GM23338 (cell line): Measurements from ENCODE around the gene EDA2R. TPM values are rescaled to one million over a fixed set of nuclear protein-coding genes. Genes with fewer than 3 reads are reported as not detected.

Source experiments
- ATAC-seq: fragments of 200-7000 bp; cut with Tn5 transposase; 3 replicates; pipeline ENCODE4 v1.9.1; 2020
- DNase-seq: peaks from one replicate; pipeline ENCODE4 v3.0.0-alpha.2; 2015; ENCODE audit warnings: low spot score
- H2AFZ ChIP-seq: fragments of 200-600 bp; sonication (generic); 2 replicates; pipeline ENCODE4 v1.8.0; 2016; ENCODE audit warnings: antibody characterized with exemption, mild to moderate bottlenecking, moderate library complexity
- H3F3A ChIP-seq: fragments of 200-600 bp; sonication (generic); replicated peaks from 2 replicates; pipeline ENCODE4 v1.8.0; 2017; ENCODE audit warnings: antibody characterized with exemption, mixed run types, low read depth
- H3K27ac ChIP-seq: fragments of 200-600 bp; sonication (generic); 2 replicates; pipeline ENCODE4 v1.6.1; 2016; ENCODE audit warnings: low read depth
- H3K27me3 ChIP-seq: fragments of 200-600 bp; sonication (generic); 2 replicates; pipeline ENCODE4 v1.8.0; 2016; ENCODE audit warnings: mild to moderate bottlenecking, mixed run types, moderate library complexity; ENCODE audit not compliant: insufficient read depth
- H3K36me3 ChIP-seq: fragments of 200-600 bp; sonication (generic); 2 replicates; pipeline ENCODE4 v1.8.0; 2016; ENCODE audit warnings: mild to moderate bottlenecking; ENCODE audit not compliant: insufficient read depth
- H3K4me1 ChIP-seq: fragments of 200-600 bp; sonication (generic); 2 replicates; pipeline ENCODE4 v1.8.0; 2016; ENCODE audit warnings: mild to moderate bottlenecking, moderate library complexity; ENCODE audit not compliant: insufficient read depth
- H3K4me2 ChIP-seq: fragments of 200-600 bp; sonication (generic); 2 replicates; pipeline ENCODE4 v1.7.1; 2017; ENCODE audit warnings: mixed run types
- H3K4me3 ChIP-seq: fragments of 200-600 bp; sonication (generic); 2 replicates; pipeline ENCODE4 v1.6.1; 2016; ENCODE audit warnings: mixed run types
- H3K79me2 ChIP-seq: fragments of 200-600 bp; sonication (generic); replicated peaks from 2 replicates; pipeline ENCODE4 v1.8.0; 2017; ENCODE audit warnings: mild to moderate bottlenecking; ENCODE audit not compliant: insufficient read depth
- H3K9me2 ChIP-seq: fragments of 200-600 bp; sonication (generic); 2 replicates; pipeline ENCODE4 v1.8.0; 2017; ENCODE audit not compliant: insufficient read depth
- H4K20me1 ChIP-seq: fragments of 200-600 bp; sonication (generic); replicated peaks from 2 replicates; pipeline ENCODE4 v1.8.0; 2017; ENCODE audit warnings: mild to moderate bottlenecking; ENCODE audit not compliant: insufficient read depth
- H3K27ac Mint-ChIP-seq: 2 replicates; pipeline ENCODE4 v1.8.0; 2020; ENCODE audit warnings: inconsistent platforms, mild to moderate bottlenecking, moderate library complexity, mixed read lengths
- H3K27me3 Mint-ChIP-seq: 3 replicates; pipeline ENCODE4 v1.8.0; 2022; ENCODE audit warnings: low read depth, mild to moderate bottlenecking, moderate library complexity, mixed read lengths, inconsistent platforms; ENCODE audit not compliant: insufficient read depth, poor library complexity
- H3K36me3 Mint-ChIP-seq: 3 replicates; pipeline ENCODE4 v1.8.0; 2021; ENCODE audit warnings: low read depth, mild to moderate bottlenecking, inconsistent platforms, moderate library complexity, mixed read lengths
- H3K4me1 Mint-ChIP-seq: 3 replicates; pipeline ENCODE4 v1.8.0; 2020; ENCODE audit warnings: mild to moderate bottlenecking, inconsistent platforms, mixed read lengths
- H3K4me3 Mint-ChIP-seq: 3 replicates; pipeline ENCODE4 v1.8.0; 2021; ENCODE audit warnings: moderate library complexity, mild to moderate bottlenecking, inconsistent platforms, mixed read lengths
- H3K9me3 Mint-ChIP-seq: 3 replicates; pipeline ENCODE4 v1.8.0; 2020; ENCODE audit warnings: moderate library complexity, mild to moderate bottlenecking, inconsistent platforms, mixed read lengths
- CTCF ChIP-seq, 2 experiments: fragments of 200-600 bp in 1 of 2; sonication (generic) in 1 of 2; conservative IDR thresholded peaks; 2 replicates each; pipeline versions ENCODE4 v1.5.1 to v1.6.1; 2016 to 2017; ENCODE audit warnings: antibody characterized with exemption in 2 of 2, low read depth in 2 of 2, mild to moderate bottlenecking in 2 of 2, moderate library complexity in 1 of 2
- EZH2 ChIP-seq: fragments of 200-600 bp; sonication (generic); IDR thresholded peaks from one replicate; pipeline ENCODE4 v1.8.0; 2017; ENCODE audit warnings: antibody characterized with exemption, mild to moderate bottlenecking, low read depth; ENCODE audit not compliant: unreplicated experiment
- REST ChIP-seq: IDR thresholded peaks from one replicate; pipeline ENCODE4 v1.6.1; 2018; ENCODE audit warnings: antibody characterized with exemption; ENCODE audit not compliant: unreplicated experiment
- ZNF114 ChIP-seq: fragments of 250-450 bp; sonication (Bioruptor Pico); IDR thresholded peaks from 2 replicates; pipeline ENCODE4 v1.5.0; 2020; ENCODE audit warnings: mild to moderate bottlenecking, moderate library complexity
- ZNF331 ChIP-seq: fragments of 250-450 bp; sonication (Bioruptor Pico); IDR thresholded peaks from 2 replicates; pipeline ENCODE4 v1.5.0; 2020; ENCODE audit warnings: low read depth, mild to moderate bottlenecking, moderate library complexity
- polyA plus RNA-seq: library from polyadenylated mRNA; unstranded; fragments of >200 nt; fragmentation: Nextera tagmentation; extraction: Ambion mirVana; gene quantifications from 2 replicates; pipeline ENCODE4 v1.2.1, GENCODE V29; 2016
- total RNA-seq: library from RNA; depleted of rRNA; stranded (reverse); fragments of >200 nt; shearing (Covaris generic); gene quantifications from 2 replicates; pipeline ENCODE4 v1.2.3, GENCODE V29; 2014

EDA2R gene
- total and polyA plus RNA-seq, 2 experiments from 2014 or later = 6.0 to 9.6 TPM

GRCh38 chrX:66672106-66672505 is 33.2 kb upstream of the EDA2R start (continued):
- TF ChIP-seq CTCF (conservative IDR thresholded peaks at IDR 0.05; ENCODE audit: low read depth in 2 of 2) (no peak), ZNF331 (CRISPR knock-in tag) (no peak), ZNF114 (no peak)

GRCh38 chrX:66654411-66654810 is 15.5 kb upstream of the EDA2R start:
- H3K4me3 ChIP-seq = no peak overlapping the region
- peaks cover 1% of the 10 kb centered on the region for H3K27me3 Mint-ChIP-seq
- no peaks in the 10 kb centered on the region for H3F3A ChIP-seq
- no peaks in the 10 kb centered on the region for H4K20me1 ChIP-seq
- no peak overlapping the region for H3K27ac ChIP-seq
- no peak overlapping the region for H3K27ac Mint-ChIP-seq
- H3K4me1 Mint-ChIP-seq = no peaks in the 10 kb centered on the region
- no peak overlapping the region for H3K4me3 Mint-ChIP-seq
- H3K36me3 Mint-ChIP-seq = no peaks in the 10 kb centered on the region
- DNase-seq = no peak
- H3K4me2 ChIP-seq = no peak overlapping the region
- H2AFZ ChIP-seq = no peak overlapping the region
- no peaks in the 10 kb centered on the region for H3K79me2 ChIP-seq
- no peak for ATAC-seq
- H3K36me3 ChIP-seq = no peaks in the 10 kb centered on the region
- H3K27me3 ChIP-seq = no peaks in the 10 kb centered on the region
- H3K4me1 ChIP-seq = no peaks in the 10 kb centered on the region
- TF ChIP-seq REST (peak; percentile 23), EZH2 (no peak)
- H3K9me3 Mint-ChIP-seq = no peaks in the 10 kb centered on the region; the same call in 1 of the 3 replicates
- H3K9me2 ChIP-seq = no peaks in the 10 kb centered on the region

- peaks cover 20% of the 10 kb centered on the region for H3K4me1 Mint-ChIP-seq
- Histone ChIP-seq H4K20me1 (no peaks in the 10 kb centered on the region), H3K36me3 (no peaks in the 10 kb centered on the region), H3K4me1 (0 out of 2 replicates have a peak, but pooled peaks cover 5% of the 10 kb centered on the region), H3K4me2 (no peak overlapping the region; the same call in 1 of the 2 replicates), H2AFZ (no peak overlapping the region), H3K27me3 (no peaks in the 10 kb centered on the region), H3K9me2 (no peaks in the 10 kb centered on the region), H3K4me3 (no peak overlapping the region), H3F3A (no peaks in the 10 kb centered on the region), H3K79me2 (peaks cover 51% of the 10 kb centered on the region), H3K27ac (no peak overlapping the region)
- no peaks in the 10 kb centered on the region for H3K9me3 Mint-ChIP-seq
- no peak overlapping the region for H3K27ac Mint-ChIP-seq
- no peak for ATAC-seq
- no peak overlapping the region for H3K4me3 Mint-ChIP-seq
- no peak for DNase-seq
- peaks cover 7% of the 10 kb centered on the region for H3K27me3 Mint-ChIP-seq
- no peaks in the 10 kb centered on the region for H3K36me3 Mint-ChIP-seq
- TF ChIP-seq EZH2 = no peak
- no peak for TF ChIP-seq CTCF (conservative IDR thresholded peaks at IDR 0.05; ENCODE audit: low read depth in 2 of 2)
- TF ChIP-seq REST = no peak
- TF ChIP-seq ZNF331 (CRISPR knock-in tag) = no peak
Observed at GRCh38 chrX:66635360-66635759, 3.5 kb downstream of the EDA2R start.
